Measurements from ENCODE around the gene PTPRN2.

PTPRN2 gene

DNA sequence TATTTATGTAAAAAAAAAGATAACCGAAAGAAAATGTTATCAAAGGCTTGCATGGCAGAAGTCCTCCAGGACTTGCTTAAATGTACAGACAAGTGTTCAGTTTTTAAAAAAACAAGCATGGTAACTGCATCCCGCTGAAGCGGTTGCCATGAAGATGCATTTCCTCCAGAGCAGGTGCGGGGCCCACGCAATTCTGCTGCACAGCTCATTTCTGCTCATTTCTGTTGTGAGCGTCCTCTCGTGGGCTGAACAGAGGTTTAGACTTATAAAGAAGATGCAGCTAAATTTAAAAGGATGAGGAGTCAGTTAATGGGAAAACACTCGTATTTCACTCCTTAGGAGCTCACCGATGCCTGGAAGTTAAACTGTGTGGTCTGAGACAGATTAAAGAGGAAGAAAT lies 1003.2 kb downstream of the PTPRN2 start:
- TF ChIP-seq, protein P1, sequence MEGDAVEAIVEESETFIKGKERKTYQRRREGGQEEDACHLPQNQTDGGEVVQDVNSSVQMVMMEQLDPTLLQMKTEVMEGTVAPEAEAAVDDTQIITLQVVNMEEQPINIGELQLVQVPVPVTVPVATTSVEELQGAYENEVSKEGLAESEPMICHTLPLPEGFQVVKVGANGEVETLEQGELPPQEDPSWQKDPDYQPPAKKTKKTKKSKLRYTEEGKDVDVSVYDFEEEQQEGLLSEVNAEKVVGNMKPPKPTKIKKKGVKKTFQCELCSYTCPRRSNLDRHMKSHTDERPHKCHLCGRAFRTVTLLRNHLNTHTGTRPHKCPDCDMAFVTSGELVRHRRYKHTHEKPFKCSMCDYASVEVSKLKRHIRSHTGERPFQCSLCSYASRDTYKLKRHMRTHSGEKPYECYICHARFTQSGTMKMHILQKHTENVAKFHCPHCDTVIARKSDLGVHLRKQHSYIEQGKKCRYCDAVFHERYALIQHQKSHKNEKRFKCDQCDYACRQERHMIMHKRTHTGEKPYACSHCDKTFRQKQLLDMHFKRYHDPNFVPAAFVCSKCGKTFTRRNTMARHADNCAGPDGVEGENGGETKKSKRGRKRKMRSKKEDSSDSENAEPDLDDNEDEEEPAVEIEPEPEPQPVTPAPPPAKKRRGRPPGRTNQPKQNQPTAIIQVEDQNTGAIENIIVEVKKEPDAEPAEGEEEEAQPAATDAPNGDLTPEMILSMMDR (IDR thresholded peaks at IDR 0.05) = no peak
- H3K27ac ChIP-seq = no peak overlapping the region
- no peak overlapping the region for H3K4me3 ChIP-seq
- DNase-seq (ENCODE audit: low spot score) = no peak

DNA sequence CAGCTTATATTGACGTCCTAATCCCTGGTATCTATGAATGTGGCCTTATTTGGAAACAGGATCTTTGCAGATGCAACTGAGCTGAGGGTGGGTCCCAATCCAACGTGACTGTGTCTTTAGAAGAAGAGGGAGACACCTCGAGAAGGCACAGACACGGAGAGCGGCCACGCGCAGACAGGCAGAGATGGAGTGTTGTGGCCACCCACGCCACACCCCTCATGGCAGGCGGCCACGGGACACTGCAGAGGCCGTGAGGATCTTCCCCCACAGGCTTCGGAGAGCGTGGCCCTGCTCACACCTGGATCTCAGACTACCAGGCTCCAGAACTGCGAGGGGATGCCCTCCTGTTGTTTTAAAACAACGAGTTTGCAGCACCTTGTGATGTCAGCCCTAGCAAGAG lies 1005.9 kb downstream of the PTPRN2 start:
- TF ChIP-seq, protein P1 (IDR thresholded peaks at IDR 0.05) = no peak
- DNase-seq (ENCODE audit: low spot score) = no peak

DNA sequence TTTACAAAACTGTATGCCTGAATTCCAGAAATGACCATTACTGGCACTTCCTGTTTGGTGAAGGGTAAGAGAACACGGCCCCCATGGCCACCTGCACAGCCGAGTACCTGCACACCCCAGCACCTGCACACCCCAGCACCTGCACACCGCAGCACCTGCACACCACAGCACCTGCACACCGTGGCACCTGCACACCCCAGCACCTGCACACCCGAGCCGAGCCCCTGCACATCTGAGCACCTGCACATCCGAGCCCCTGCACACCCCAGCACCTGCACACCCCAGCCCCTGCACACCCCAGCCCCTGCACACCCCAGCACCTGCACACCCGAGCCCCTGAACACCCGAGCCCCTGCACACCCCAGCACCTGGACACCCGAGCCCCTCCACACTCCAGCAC lies 1007.3 kb downstream of the PTPRN2 start:
- TF ChIP-seq, protein P1 (IDR thresholded peaks at IDR 0.05) = no peak
- DNase-seq (ENCODE audit: low spot score) = no peak
- Histone ChIP-seq H3K27ac (no peak overlapping the region), H3K4me3 (no peak overlapping the region)

More for the DNA sequence above, 1005.9 kb downstream of the PTPRN2 start:
- Histone ChIP-seq H3K27ac (no peak overlapping the region), H3K4me3 (no peak overlapping the region)

DNA sequence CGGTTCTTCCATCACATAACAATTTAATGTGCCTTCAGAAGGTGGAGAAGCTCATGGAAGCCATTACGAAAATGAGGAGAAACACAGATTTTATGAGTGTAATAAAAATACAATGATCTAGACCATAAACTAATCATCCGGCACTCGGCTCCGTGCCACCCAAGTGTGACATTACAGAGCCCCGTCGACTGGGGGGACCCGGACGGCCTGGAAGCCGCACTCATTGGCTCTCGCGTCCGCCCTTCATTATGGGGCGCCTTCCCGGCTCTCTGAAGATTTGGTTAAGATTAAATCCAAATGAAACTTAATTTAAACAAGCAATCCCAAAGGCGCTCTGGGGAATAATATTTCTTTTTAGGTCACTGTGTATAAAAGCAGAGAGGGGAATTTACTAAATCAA lies 1008.2 kb downstream of the PTPRN2 start:
- DNase-seq (ENCODE audit: low spot score) = no peak
- no peak overlapping the region for H3K27ac ChIP-seq
- no peak overlapping the region for H3K4me3 ChIP-seq
- TF ChIP-seq, protein P1 (IDR thresholded peaks at IDR 0.05) = no peak

DNA sequence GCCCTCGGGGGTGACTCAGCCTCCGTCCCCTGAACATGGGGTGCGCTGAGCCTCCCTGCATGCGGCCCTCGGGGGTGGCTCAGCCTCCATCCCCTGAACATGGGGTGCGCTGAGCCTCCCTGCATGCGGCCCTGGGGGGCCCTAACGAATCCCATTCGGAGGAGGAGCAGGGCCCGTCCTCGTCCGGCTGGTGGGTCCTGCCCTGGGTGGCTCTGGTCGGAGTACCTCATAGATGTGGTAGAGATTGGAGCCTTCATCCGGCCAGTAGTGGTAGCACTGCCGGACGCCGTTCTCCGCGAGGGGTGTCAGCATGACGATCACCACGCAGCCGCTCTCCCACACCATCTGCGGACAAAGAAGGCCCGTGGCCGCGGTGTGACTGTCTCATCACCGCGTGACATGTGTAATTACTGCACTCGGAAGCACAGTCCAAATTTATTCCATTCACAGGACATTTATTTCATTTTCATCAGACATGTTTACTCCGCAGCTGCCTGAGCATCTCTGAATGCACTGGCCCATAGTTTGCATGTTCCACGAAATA lies 1009.8 kb downstream of the PTPRN2 start:
- H3K4me3 ChIP-seq = no peak overlapping the region
- no peak for DNase-seq (ENCODE audit: low spot score)
- TF ChIP-seq, protein P1 (IDR thresholded peaks at IDR 0.05) = no peak
- no peak overlapping the region for H3K27ac ChIP-seq

DNA sequence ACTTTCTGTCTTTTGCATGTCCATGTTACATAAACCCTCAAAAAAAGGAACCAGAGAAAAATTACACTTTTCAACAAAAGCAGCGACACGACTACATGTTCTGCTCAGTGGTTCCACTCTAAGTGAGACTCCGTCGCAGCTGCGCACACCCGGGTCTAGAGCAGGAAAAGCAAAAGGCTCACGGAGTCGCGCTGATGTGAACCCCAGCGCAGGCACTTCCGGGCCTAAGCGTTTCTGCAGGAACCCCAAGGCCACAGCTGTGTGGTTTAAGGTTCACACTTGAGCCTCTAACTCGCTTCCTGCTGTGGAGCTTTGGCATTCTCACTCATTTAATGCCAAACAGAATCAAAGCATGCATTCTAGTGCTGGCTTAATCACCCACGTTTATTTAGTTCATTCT lies 1010.6 kb downstream of the PTPRN2 start:
- TF ChIP-seq, protein P1 (IDR thresholded peaks at IDR 0.05) = no peak
- no peak for DNase-seq (ENCODE audit: low spot score)
- Histone ChIP-seq H3K27ac (no peak overlapping the region), H3K4me3 (no peak overlapping the region)

DNA sequence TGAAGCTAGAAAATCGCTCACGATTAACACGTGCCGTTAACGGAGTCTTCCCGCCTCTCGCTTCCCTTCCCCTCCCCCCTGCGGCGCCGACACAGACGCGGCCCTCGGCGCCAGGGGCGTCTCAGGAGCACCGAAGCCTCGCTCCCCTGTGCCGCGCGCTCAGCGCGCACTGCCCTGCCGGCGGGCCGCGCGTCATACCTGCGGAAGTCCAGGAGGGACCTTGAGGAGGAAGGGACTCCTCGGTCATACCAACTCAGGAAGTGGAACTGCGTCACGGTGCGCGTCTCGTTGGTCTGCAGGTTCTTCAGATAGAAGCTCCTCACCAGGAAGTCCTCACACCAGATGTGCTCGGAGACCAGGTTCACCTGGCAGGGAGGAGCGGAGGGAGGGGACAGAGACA lies 1011.2 kb downstream of the PTPRN2 start:
- Histone ChIP-seq H3K4me3 (no peak overlapping the region), H3K27ac (no peak overlapping the region)
- TF ChIP-seq, protein P1 (IDR thresholded peaks at IDR 0.05) = no peak
- DNase-seq (ENCODE audit: low spot score) = no peak
